Spleen (tissue), 7 donors: Measurements from ENCODE around the gene OTUB1.

Experiments used
- CTCF ChIP-seq, 11 experiments: fragments of 200-600 bp in 7 of 11; fragments of 450-650 bp in 4 of 11; sonication (generic) in 4 of 11; IDR thresholded peaks in 8 of 11; conservative IDR thresholded peaks in 3 of 11; 1 replicate in 7 of 11; 2 replicates in 4 of 11; pipeline versions ENCODE4 v1.4.0 to v1.8.0; 2016 to 2021; ENCODE audit warnings: antibody characterized with exemption in 11 of 11, inconsistent platforms in 4 of 11, mild to moderate bottlenecking in 1 of 11
- POLR2AphosphoS5 ChIP-seq, 3 donors: sonication (generic); formaldehyde crosslinking; IDR thresholded peaks; one replicate each; pipeline ENCODE4 v1.5.1; 2017; ENCODE audit warnings: antibody characterized with exemption in 3 of 3
- donor health status: DM: no; HTN: no; CAD: no; lungs with moderate emphysema.
- donor health status: DM: no; HTN: no; CAD: no.
- donor health status: DM: no; HTN: no; CAD: no.

- no peak for TF ChIP-seq CTCF (IDR thresholded peaks at IDR 0.05 in 8 of 11, conservative IDR thresholded peaks at IDR 0.05 in 3 of 11)
- TF ChIP-seq POLR2AphosphoS5 (IDR thresholded peaks at IDR 0.05), result no peak
These were observed 24.5 kb downstream of the OTUB1 start for GRCh38 chr11:64010783-64011182.
